ENCODE measurements around the gene GIN1. TPM values are rescaled to one million over a fixed set of nuclear protein-coding genes. Genes with fewer than 3 reads are reported as not detected.

Gene GIN1
- total RNA-seq, 1 experiment from 2014 or later, result 6.6 TPM

GRCh38 chr5:103148213-103148612 lies 28.3 kb upstream of the GIN1 start:
- Histone ChIP-seq H3K4me1 (ENCODE audit: insufficient read depth, low read length) (no peaks in the 10 kb centered on the region), H3K27ac (ENCODE audit: insufficient read length, low read depth, low read length) (no peak overlapping the region), H3K23me2 (ENCODE audit: insufficient read length, low read depth, low read length, poor library complexity, severe bottlenecking) (no peaks in the 10 kb centered on the region), H3K79me2 (ENCODE audit: insufficient read depth, low read length) (no peaks in the 10 kb centered on the region), H2BK15ac (ENCODE audit: low read depth, low read length) (no peak overlapping the region), H3K18ac (ENCODE audit: insufficient read length, low read depth, low read length) (no peak overlapping the region), H3K4ac (ENCODE audit: low read depth, low read length) (no peak overlapping the region), H4K8ac (replicated peaks; ENCODE audit: insufficient read length, low read depth, low read length) (no peak overlapping the region), H3K56ac (ENCODE audit: insufficient read length, low read depth, low read length) (no peak overlapping the region), H3K9ac (ENCODE audit: extremely low read depth, insufficient read length, low read length) (no peak overlapping the region), H3K23ac (ENCODE audit: insufficient read length, low read depth, low read length) (no peak overlapping the region), H2AK5ac (ENCODE audit: insufficient read length, low read length) (no peak overlapping the region), H3K79me1 (ENCODE audit: insufficient read depth, low read depth, low read length, poor library complexity, severe bottlenecking) (no peaks in the 10 kb centered on the region), H4K91ac (ENCODE audit: insufficient read length, low read depth, low read length) (no peak overlapping the region), H4K5ac (ENCODE audit: insufficient read length, low read depth, low read length) (no peak overlapping the region), H2BK5ac (ENCODE audit: insufficient read length, low read length) (no peak overlapping the region), H3K14ac (ENCODE audit: insufficient read depth, low read length) (no peak overlapping the region), H3K9me3 (ENCODE audit: control insufficient read depth, low read depth, low read length) (no peaks in the 10 kb centered on the region), H2BK20ac (ENCODE audit: low read depth, low read length, poor library complexity, severe bottlenecking) (no peak overlapping the region), H3K4me2 (ENCODE audit: insufficient read depth, insufficient read length, low read length) (no peak overlapping the region), H2BK120ac (ENCODE audit: low read depth, low read length, poor library complexity, severe bottlenecking) (no peak overlapping the region), H4K20me1 (ENCODE audit: control insufficient read depth, insufficient read depth, insufficient read length) (no peaks in the 10 kb centered on the region), H2AFZ (ENCODE audit: low read length) (no peak overlapping the region), H3K27me3 (ENCODE audit: insufficient read depth, low read length) (no peaks in the 10 kb centered on the region), H3T11ph (ENCODE audit: low read length) (no peak overlapping the region), H2BK12ac (ENCODE audit: insufficient read length, low read depth, low read length) (no peak overlapping the region)
- no CpG with 5 or more reads among the region's 1 CpG for WGBS (ENCODE audit: extremely low coverage, insufficient read length, low lambda C conversion rate)
- Mint-ChIP-seq H3K4me3 (no peak overlapping the region), H3K9me3 (no peaks in the 10 kb centered on the region), H3K27me3 (ENCODE audit: low read depth) (no peaks in the 10 kb centered on the region), H3K36me3 (ENCODE audit: insufficient read depth in 1 of 3, low read depth in 3 of 3) (peaks cover 0 to 4% (median 0%) of the 10 kb centered on the region in 3 experiments; a peak in 1 of 7 replicates), H3K4me1 (no peaks in the 10 kb centered on the region), H3K27ac (no peak overlapping the region)
- TF ChIP-seq, protein P1, sequence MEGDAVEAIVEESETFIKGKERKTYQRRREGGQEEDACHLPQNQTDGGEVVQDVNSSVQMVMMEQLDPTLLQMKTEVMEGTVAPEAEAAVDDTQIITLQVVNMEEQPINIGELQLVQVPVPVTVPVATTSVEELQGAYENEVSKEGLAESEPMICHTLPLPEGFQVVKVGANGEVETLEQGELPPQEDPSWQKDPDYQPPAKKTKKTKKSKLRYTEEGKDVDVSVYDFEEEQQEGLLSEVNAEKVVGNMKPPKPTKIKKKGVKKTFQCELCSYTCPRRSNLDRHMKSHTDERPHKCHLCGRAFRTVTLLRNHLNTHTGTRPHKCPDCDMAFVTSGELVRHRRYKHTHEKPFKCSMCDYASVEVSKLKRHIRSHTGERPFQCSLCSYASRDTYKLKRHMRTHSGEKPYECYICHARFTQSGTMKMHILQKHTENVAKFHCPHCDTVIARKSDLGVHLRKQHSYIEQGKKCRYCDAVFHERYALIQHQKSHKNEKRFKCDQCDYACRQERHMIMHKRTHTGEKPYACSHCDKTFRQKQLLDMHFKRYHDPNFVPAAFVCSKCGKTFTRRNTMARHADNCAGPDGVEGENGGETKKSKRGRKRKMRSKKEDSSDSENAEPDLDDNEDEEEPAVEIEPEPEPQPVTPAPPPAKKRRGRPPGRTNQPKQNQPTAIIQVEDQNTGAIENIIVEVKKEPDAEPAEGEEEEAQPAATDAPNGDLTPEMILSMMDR (conservative IDR thresholded peaks at IDR 0.05), result no peak
- DNase-seq, result no peak
